ENCODE results near the gene SNAPC4.

Gene SNAPC4

GRCh38 chr9:136400038-136400834 lies at the start of gene SNAPC4:
SNAPC4 (minus strand) TSS chr9:136400170; CDS start chr9:136398428, 1,742 bp downstream.
- Histone ChIP-seq H3K9ac (ENCODE audit: low read length) (peak within 1 kb of the TSS; percentile 88), H3K27me3 (ENCODE audit: control insufficient read depth, insufficient read depth, low read length) (no peaks in the 10 kb centered on the region), H3K4me1 (ENCODE audit: control insufficient read depth, insufficient read depth, low read length) (peaks cover 12% of the 10 kb centered on the region; the same call in 1 of the 2 replicates), H3K36me3 (ENCODE audit: control insufficient read depth, insufficient read depth, low read length) (peaks cover 65% of the 10 kb centered on the region), H3K9me3 (ENCODE audit: control insufficient read depth, insufficient read depth, low read depth, low read length) (no peaks in the 10 kb centered on the region), H3K4me3 (ENCODE audit: low read depth, low read length) (peak within 1 kb of the TSS; percentile 97), H3K27ac (ENCODE audit: low read depth, low read length) (peak within 1 kb of the TSS; percentile 81; the same call in 1 of the 2 replicates)

GRCh38 chr9:136448655-136449054 lies 48.7 kb upstream of the SNAPC4 start:
- Histone ChIP-seq H3K9me3 (ENCODE audit: control insufficient read depth, insufficient read depth, low read depth, low read length) (no peaks in the 10 kb centered on the region), H3K4me1 (ENCODE audit: control insufficient read depth, insufficient read depth, low read length) (no peaks in the 10 kb centered on the region), H3K9ac (ENCODE audit: low read length) (no peak overlapping the region), H3K36me3 (ENCODE audit: control insufficient read depth, insufficient read depth, low read length) (peaks cover 91% of the 10 kb centered on the region), H3K4me3 (ENCODE audit: low read depth, low read length) (no peak overlapping the region), H3K27ac (ENCODE audit: low read depth, low read length) (no peak overlapping the region), H3K27me3 (ENCODE audit: control insufficient read depth, insufficient read depth, low read length) (no peaks in the 10 kb centered on the region)

DNA sequence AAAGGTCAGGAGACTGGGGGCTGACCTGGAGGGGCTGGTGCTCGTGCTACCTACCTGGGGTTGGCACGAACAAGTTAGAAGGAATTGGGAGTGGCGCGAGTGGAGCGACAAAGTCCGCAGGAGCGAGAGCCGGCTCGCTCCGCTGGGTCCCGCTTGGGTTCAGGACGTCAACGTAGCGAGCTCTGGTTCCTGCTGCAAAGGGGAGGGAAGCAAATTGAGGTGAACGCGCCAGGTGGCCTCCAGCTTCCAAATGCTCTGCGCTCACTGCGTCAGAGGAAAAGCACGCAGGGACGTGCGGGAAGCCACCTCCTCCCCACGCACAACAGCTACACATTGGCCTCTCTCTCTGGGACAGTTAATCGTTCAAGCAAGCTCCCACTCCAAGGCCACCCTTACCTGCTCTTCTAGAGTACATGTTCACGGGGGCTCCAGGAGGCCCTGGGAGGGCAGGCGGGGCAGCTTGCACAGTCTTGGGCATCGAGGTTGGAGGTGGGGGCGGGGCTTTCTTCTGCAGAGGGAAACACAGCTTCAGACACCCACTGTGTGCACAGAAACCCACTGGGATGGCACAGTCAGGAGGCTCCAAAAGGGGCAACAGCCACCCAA lies 47.3 kb upstream of the SNAPC4 start:
- Histone ChIP-seq H3K27ac (ENCODE audit: low read depth, low read length) (no peak overlapping the region), H3K4me3 (ENCODE audit: low read depth, low read length) (no peak overlapping the region), H3K9ac (ENCODE audit: low read length) (peak overlapping the region; percentile 10), H3K27me3 (ENCODE audit: control insufficient read depth, insufficient read depth, low read length) (no peaks in the 10 kb centered on the region), H3K9me3 (ENCODE audit: control insufficient read depth, insufficient read depth, low read depth, low read length) (no peaks in the 10 kb centered on the region), H3K36me3 (ENCODE audit: control insufficient read depth, insufficient read depth, low read length) (peaks cover 96% of the 10 kb centered on the region), H3K4me1 (ENCODE audit: control insufficient read depth, insufficient read depth, low read length) (no peaks in the 10 kb centered on the region)

DNA sequence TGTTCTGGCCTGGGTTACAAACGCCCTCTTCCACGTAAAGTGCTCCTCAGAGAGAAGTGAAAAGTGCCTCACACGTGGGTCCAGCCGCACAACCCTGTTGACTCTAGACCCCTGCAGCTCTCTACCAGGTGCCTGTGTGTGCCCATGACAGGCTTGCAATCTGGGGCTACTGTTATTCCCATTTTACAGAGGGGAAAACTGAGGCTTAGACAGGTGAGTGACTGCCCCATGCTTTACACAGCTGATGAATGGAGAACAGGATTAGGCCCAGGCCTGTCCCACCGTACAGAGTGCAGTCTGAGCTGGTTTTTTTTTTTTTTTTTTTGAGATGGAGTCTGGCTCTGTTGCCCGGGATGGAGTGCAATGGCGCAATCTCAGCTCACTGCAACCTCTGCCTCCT lies 45.8 kb upstream of the SNAPC4 start:
- Histone ChIP-seq H3K27ac (ENCODE audit: low read depth, low read length) (no peak overlapping the region), H3K36me3 (ENCODE audit: control insufficient read depth, insufficient read depth, low read length) (peaks cover 98% of the 10 kb centered on the region), H3K9ac (ENCODE audit: low read length) (no peak overlapping the region)

DNA sequence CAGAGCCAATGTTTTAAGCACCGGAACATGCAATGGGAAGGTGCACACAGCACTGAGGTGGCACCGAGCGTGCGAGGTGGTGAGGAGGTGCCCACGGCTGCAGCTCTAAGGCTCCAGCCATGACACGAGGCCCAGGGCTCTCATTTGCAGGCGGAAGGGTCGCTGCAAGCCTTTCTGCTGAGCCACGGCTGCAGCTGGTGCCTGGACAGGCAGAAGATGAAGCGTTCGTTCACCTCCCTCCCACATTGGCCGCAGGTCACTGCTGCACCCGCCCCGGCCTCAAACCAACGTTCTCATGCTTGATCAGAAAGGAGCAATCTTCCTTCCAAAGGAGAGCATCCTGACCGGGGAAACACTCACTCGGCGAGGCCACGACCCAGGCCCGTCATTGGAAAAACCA lies 44.1 kb upstream of the SNAPC4 start:
- Histone ChIP-seq H3K9ac (ENCODE audit: low read length) (no peak overlapping the region), H3K9me3 (ENCODE audit: control insufficient read depth, insufficient read depth, low read depth, low read length) (no peaks in the 10 kb centered on the region), H3K4me1 (ENCODE audit: control insufficient read depth, insufficient read depth, low read length) (no peaks in the 10 kb centered on the region), H3K27me3 (ENCODE audit: control insufficient read depth, insufficient read depth, low read length) (no peaks in the 10 kb centered on the region), H3K4me3 (ENCODE audit: low read depth, low read length) (no peak overlapping the region), H3K36me3 (ENCODE audit: control insufficient read depth, insufficient read depth, low read length) (peaks cover 88% of the 10 kb centered on the region), H3K27ac (ENCODE audit: low read depth, low read length) (no peak overlapping the region)

More for the DNA sequence above, 45.8 kb upstream of the SNAPC4 start:
- no peaks in the 10 kb centered on the region for H3K9me3 ChIP-seq (ENCODE audit: control insufficient read depth, insufficient read depth, low read depth, low read length)
- H3K4me1 ChIP-seq (ENCODE audit: control insufficient read depth, insufficient read depth, low read length), result no peaks in the 10 kb centered on the region
- no peaks in the 10 kb centered on the region for H3K27me3 ChIP-seq (ENCODE audit: control insufficient read depth, insufficient read depth, low read length)
- no peak overlapping the region for H3K4me3 ChIP-seq (ENCODE audit: low read depth, low read length)

- H3K27ac ChIP-seq (ENCODE audit: low read depth, low read length), result no peak overlapping the region
- H3K27me3 ChIP-seq (ENCODE audit: control insufficient read depth, insufficient read depth, low read length), result no peaks in the 10 kb centered on the region
- H3K9ac ChIP-seq (ENCODE audit: low read length), result no peak overlapping the region
- peaks cover 84% of the 10 kb centered on the region for H3K36me3 ChIP-seq (ENCODE audit: control insufficient read depth, insufficient read depth, low read length)
- no peak overlapping the region for H3K4me3 ChIP-seq (ENCODE audit: low read depth, low read length)
- H3K9me3 ChIP-seq (ENCODE audit: control insufficient read depth, insufficient read depth, low read depth, low read length), result no peaks in the 10 kb centered on the region
- H3K4me1 ChIP-seq (ENCODE audit: control insufficient read depth, insufficient read depth, low read length), result no peaks in the 10 kb centered on the region
These were observed 43.7 kb upstream of the SNAPC4 start for GRCh38 chr9:136443687-136444086.

- Histone ChIP-seq H3K4me1 (ENCODE audit: control insufficient read depth, insufficient read depth, low read length) (no peaks in the 10 kb centered on the region), H3K9me3 (ENCODE audit: control insufficient read depth, insufficient read depth, low read depth, low read length) (no peaks in the 10 kb centered on the region), H3K27ac (ENCODE audit: low read depth, low read length) (no peak overlapping the region)
These were observed 43.1 kb upstream of the SNAPC4 start for GRCh38 chr9:136443087-136443486.

DNA sequence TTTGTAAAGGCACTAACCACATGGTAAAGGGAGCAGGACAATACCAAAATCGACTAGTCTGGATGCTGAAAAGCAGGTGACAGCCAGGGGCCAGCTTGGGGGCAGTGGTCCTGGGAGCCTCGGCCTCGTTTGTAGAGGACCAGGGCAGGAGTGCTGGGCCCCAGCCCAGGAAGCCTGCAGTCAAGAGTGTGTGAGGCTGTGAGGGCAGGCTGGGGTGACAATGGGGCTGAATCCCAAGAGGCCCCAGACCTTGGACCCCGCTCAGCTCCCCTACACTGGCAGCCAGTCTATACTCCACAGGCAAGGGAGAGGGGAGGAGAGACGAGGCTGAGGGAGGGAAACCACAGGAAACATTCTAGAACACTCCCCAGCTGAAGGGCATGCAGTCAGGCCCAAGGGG lies 42.3 kb upstream of the SNAPC4 start:
- Histone ChIP-seq H3K9ac (ENCODE audit: low read length) (no peak overlapping the region), H3K36me3 (ENCODE audit: control insufficient read depth, insufficient read depth, low read length) (peaks cover 70% of the 10 kb centered on the region), H3K27ac (ENCODE audit: low read depth, low read length) (no peak overlapping the region), H3K4me3 (ENCODE audit: low read depth, low read length) (no peak overlapping the region), H3K9me3 (ENCODE audit: control insufficient read depth, insufficient read depth, low read depth, low read length) (no peaks in the 10 kb centered on the region), H3K4me1 (ENCODE audit: control insufficient read depth, insufficient read depth, low read length) (peaks cover 6% of the 10 kb centered on the region; the same call in 1 of the 2 replicates), H3K27me3 (ENCODE audit: control insufficient read depth, insufficient read depth, low read length) (no peaks in the 10 kb centered on the region)

More at GRCh38 chr9:136443087-136443486, 43.1 kb upstream of the SNAPC4 start:
- Histone ChIP-seq H3K9ac (ENCODE audit: low read length) (no peak overlapping the region), H3K27me3 (ENCODE audit: control insufficient read depth, insufficient read depth, low read length) (no peaks in the 10 kb centered on the region), H3K4me3 (ENCODE audit: low read depth, low read length) (no peak overlapping the region), H3K36me3 (ENCODE audit: control insufficient read depth, insufficient read depth, low read length) (peaks cover 78% of the 10 kb centered on the region)

DNA sequence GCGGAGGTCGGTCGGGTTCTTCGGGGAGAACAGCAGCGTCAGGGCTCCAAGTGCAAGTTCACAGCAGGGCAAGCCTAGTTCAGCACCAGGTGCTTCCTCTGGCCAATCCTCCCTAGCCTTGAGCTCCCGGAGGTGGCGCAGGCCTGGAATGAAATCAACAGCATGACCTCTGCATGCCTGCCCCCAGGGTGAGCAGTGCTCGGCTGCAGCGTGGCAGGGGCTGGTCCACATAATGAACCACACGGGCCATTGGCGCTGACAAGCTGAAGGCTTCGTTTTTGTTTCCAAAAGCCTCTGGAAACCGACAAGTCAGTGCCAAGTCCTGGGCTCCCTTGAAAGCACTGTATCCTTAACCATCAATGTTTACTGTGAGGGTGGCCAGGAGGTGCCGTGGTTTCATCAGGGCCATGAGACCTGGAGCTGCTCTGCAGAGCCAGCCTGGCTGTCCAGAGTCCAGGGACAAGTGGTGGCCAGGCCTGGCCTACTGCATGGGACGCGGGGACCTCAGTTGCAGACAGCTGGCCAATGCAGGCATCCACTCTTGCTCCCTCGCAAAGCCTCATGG lies 41.8 kb upstream of the SNAPC4 start:
- Histone ChIP-seq H3K9ac (ENCODE audit: low read length) (no peak overlapping the region), H3K4me1 (ENCODE audit: control insufficient read depth, insufficient read depth, low read length) (peaks cover 7% of the 10 kb centered on the region; the same call in 1 of the 2 replicates), H3K27ac (ENCODE audit: low read depth, low read length) (no peak overlapping the region), H3K9me3 (ENCODE audit: control insufficient read depth, insufficient read depth, low read depth, low read length) (no peaks in the 10 kb centered on the region), H3K4me3 (ENCODE audit: low read depth, low read length) (no peak overlapping the region), H3K36me3 (ENCODE audit: control insufficient read depth, insufficient read depth, low read length) (peaks cover 66% of the 10 kb centered on the region), H3K27me3 (ENCODE audit: control insufficient read depth, insufficient read depth, low read length) (no peaks in the 10 kb centered on the region)

GRCh38 chr9:136441191-136441680 lies 41.3 kb upstream of the SNAPC4 start:
- Histone ChIP-seq H3K4me1 (ENCODE audit: control insufficient read depth, insufficient read depth, low read length) (peaks cover 7% of the 10 kb centered on the region; the same call in 1 of the 2 replicates), H3K9ac (ENCODE audit: low read length) (no peak overlapping the region), H3K9me3 (ENCODE audit: control insufficient read depth, insufficient read depth, low read depth, low read length) (no peaks in the 10 kb centered on the region), H3K27ac (ENCODE audit: low read depth, low read length) (no peak overlapping the region), H3K4me3 (ENCODE audit: low read depth, low read length) (no peak overlapping the region), H3K36me3 (ENCODE audit: control insufficient read depth, insufficient read depth, low read length) (peaks cover 64% of the 10 kb centered on the region), H3K27me3 (ENCODE audit: control insufficient read depth, insufficient read depth, low read length) (no peaks in the 10 kb centered on the region)

Measured in HUES6 (cell line).